Activated CD8-positive, alpha-beta T cell treated with anti-CD3 and anti-CD28 coated beads for 36 hours (primary cell): ENCODE data around the gene DOK3. TPM values are rescaled to one million over a fixed set of nuclear protein-coding genes. Genes with fewer than 3 reads are reported as not detected.

ENCODE experiments used
- ATAC-seq: fragments of 200-7000 bp; cut with Tn5 transposase; one replicate; pipeline ENCODE4 v1.10.0; 2021; ENCODE audit warnings: mild to moderate bottlenecking, moderate library complexity
- CTCF ChIA-PET: fragments of 350-600 bp; sonication (Branson Sonifier 250); formaldehyde crosslinking; loops from one replicate; lab custom pipeline; 2021; ENCODE audit warnings: antibody characterized with exemption; lab: Charles Lee
- POLR2A ChIA-PET: fragments of 350-600 bp; sonication (Branson Sonifier 250); formaldehyde crosslinking; loops from one replicate; lab custom pipeline; 2021; ENCODE audit warnings: antibody characterized with exemption; lab: Charles Lee
- DNase-seq: peaks from one replicate; pipeline ENCODE4 v3.0.0-alpha.2; 2020
- H3K27ac Mint-ChIP-seq: one replicate; pipeline ENCODE4 v1.8.0; 2021; ENCODE audit warnings: mild to moderate bottlenecking, mixed read lengths
- H3K27me3 Mint-ChIP-seq: one replicate; pipeline ENCODE4 v1.8.0; 2021; ENCODE audit warnings: mixed read lengths
- H3K36me3 Mint-ChIP-seq: one replicate; pipeline ENCODE4 v1.8.0; 2021; ENCODE audit warnings: low read depth, mixed read lengths
- H3K4me1 Mint-ChIP-seq: one replicate; pipeline ENCODE4 v1.8.0; 2021; ENCODE audit warnings: low read depth, mixed read lengths
- H3K4me3 Mint-ChIP-seq: one replicate; pipeline ENCODE4 v1.8.0; 2021; ENCODE audit warnings: mild to moderate bottlenecking, moderate library complexity, mixed read lengths
- H3K9me3 Mint-ChIP-seq: one replicate; pipeline ENCODE4 v1.8.0; 2021; ENCODE audit warnings: mixed read lengths
- intact Hi-C: fragments of 100-400 bp; cut with micrococcal nuclease; formaldehyde crosslinking; loops from one replicate; pipeline ENCODE4 v1.10.0; 2022
- total RNA-seq, 2 experiments: library from RNA; stranded (reverse); gene quantifications; one replicate each; pipeline ENCODE4 v1.2.3, GENCODE V29; 2021
- TF ChIP-seq, protein P1 (sequence below): fragments of 200-600 bp; IDR thresholded peaks from one replicate; pipeline ENCODE4 v1.8.0; 2022; ENCODE audit warnings: antibody characterized with exemption, mild to moderate bottlenecking

DOK3 gene
- total RNA-seq, 2 experiments from 2014 or later = 7.4 to 8.0 TPM

- CTCF ChIA-PET = no interaction called here
- no peak for DNase-seq
- no peak overlapping the region for H3K27ac Mint-ChIP-seq
- POLR2A ChIA-PET = no interaction called here
- no peak for ATAC-seq
- peaks cover 7% of the 10 kb centered on the region for H3K4me1 Mint-ChIP-seq
- TF ChIP-seq, protein P1, sequence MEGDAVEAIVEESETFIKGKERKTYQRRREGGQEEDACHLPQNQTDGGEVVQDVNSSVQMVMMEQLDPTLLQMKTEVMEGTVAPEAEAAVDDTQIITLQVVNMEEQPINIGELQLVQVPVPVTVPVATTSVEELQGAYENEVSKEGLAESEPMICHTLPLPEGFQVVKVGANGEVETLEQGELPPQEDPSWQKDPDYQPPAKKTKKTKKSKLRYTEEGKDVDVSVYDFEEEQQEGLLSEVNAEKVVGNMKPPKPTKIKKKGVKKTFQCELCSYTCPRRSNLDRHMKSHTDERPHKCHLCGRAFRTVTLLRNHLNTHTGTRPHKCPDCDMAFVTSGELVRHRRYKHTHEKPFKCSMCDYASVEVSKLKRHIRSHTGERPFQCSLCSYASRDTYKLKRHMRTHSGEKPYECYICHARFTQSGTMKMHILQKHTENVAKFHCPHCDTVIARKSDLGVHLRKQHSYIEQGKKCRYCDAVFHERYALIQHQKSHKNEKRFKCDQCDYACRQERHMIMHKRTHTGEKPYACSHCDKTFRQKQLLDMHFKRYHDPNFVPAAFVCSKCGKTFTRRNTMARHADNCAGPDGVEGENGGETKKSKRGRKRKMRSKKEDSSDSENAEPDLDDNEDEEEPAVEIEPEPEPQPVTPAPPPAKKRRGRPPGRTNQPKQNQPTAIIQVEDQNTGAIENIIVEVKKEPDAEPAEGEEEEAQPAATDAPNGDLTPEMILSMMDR = no peak
- H3K9me3 Mint-ChIP-seq = no peaks in the 10 kb centered on the region
- peaks cover 8% of the 10 kb centered on the region for H3K36me3 Mint-ChIP-seq
- H3K4me3 Mint-ChIP-seq = no peak overlapping the region
- no peaks in the 10 kb centered on the region for H3K27me3 Mint-ChIP-seq
- intact Hi-C loops = no loop called here
Observed at GRCh38 chr5:177526191-177526590, 16.6 kb upstream of the DOK3 start.

GRCh38 chr5:177524941-177525655 is 15.5 kb upstream of the DOK3 start:
- Mint-ChIP-seq H3K27me3 (no peaks in the 10 kb centered on the region), H3K4me1 (peaks cover 16% of the 10 kb centered on the region), H3K9me3 (no peaks in the 10 kb centered on the region), H3K4me3 (no peak overlapping the region), H3K36me3 (peaks cover 8% of the 10 kb centered on the region), H3K27ac (no peak overlapping the region)
- CTCF ChIA-PET = no interaction called here
- TF ChIP-seq, protein P1 = no peak
- POLR2A ChIA-PET = interaction anchor here (1.3 kb wide), 1 partner anchor 10 kb away, joined by 3 read pairs; no protein-coding TSS in a partner anchor
- intact Hi-C loops = no loop called here
- DNase-seq = no peak
- no peak for ATAC-seq

DNA sequence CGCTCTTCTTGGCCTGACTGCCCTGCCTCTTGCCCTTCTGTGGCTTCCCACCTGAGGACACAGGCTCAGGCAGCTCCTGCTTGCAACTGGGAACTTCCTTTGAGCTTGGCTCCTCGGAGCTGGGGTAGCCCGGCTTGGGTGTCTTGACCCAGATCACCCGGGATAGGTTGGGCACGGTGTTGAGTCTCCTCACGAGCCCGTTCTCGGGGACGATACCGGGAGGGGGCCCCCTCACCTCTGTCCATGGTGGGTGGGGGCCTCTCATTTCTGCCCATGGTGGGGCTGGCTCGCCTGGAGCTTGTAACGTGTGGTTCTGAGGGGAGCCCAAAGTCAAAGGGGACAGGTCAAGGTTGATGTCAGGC is 14.9 kb upstream of the DOK3 start:
- TF ChIP-seq, protein P1 = no peak
- ChIA-PET POLR2A (interaction anchor here (1.3 kb wide), 1 partner anchor 9 kb away, joined by 3 read pairs; no protein-coding TSS in a partner anchor), CTCF (no interaction called here)
- Mint-ChIP-seq H3K27me3 (no peaks in the 10 kb centered on the region), H3K36me3 (peaks cover 10% of the 10 kb centered on the region), H3K4me1 (peaks cover 20% of the 10 kb centered on the region), H3K27ac (no peak overlapping the region), H3K4me3 (no peak overlapping the region), H3K9me3 (no peaks in the 10 kb centered on the region)
- intact Hi-C loops = no loop called here
- ATAC-seq = no peak
- no peak for DNase-seq

DNA sequence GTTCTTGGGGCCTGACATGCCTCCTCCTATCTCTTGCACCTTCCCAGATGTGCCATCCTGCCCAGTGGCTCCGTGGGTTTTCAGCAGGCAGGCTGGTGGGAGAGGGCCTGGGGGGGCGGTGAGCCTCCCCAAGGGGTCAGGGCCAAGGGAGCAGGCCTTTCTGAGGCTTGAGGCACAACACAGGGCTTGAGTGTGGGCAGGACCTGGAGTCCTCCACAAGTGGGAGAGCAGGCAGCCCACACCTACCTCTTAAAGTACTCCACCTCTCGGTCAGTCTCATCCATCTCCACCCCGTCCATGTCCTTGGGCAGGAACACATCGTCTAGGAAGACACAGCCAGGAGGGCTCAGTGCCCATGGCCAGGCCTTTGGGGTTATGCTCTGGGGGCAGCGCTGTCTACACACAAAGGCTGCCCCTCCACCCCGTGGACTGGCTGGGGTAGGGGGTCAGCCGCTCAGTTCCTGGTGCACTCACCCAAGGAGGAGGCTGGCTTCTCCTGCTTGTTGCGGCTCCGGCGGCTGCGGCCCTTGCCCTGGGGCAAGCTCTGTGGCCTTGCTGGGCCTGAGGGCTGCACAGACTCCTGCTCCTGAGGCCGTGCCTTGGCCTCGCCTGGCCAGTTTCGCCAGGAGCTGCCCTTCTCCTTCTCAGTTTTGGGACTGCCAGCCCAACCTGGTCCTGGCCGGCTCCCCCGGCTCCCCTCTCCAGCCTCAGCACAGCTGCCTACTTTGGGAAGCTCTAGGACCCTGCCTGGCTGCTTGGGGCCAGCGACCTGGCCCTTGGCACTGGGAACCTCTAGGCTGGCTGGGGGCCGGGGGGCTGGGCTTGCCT is 14.3 kb upstream of the DOK3 start:
- intact Hi-C loops = no loop called here
- POLR2A ChIA-PET = interaction anchor here (1.3 kb wide), 1 partner anchor 9 kb away, joined by 3 read pairs; no protein-coding TSS in a partner anchor
- DNase-seq (no peak), ATAC-seq (no peak)
- Mint-ChIP-seq H3K4me1 (peaks cover 26% of the 10 kb centered on the region), H3K27me3 (no peaks in the 10 kb centered on the region), H3K9me3 (no peaks in the 10 kb centered on the region), H3K4me3 (no peak overlapping the region), H3K36me3 (peaks cover 14% of the 10 kb centered on the region), H3K27ac (no peak overlapping the region)
- TF ChIP-seq, protein P1 = no peak
- CTCF ChIA-PET = no interaction called here
